HepG2 (cell line): Measurements from ENCODE around the gene POLR1G. TPM values are rescaled to one million over a fixed set of nuclear protein-coding genes. Genes with fewer than 3 reads are reported as not detected.

Experiments used
- BCL6 ChIP-seq: IDR thresholded peaks from 2 replicates; pipeline ENCODE4 v1.6.1; 2016; ENCODE audit warnings: missing genetic modification reagents, missing compliant biosample characterization
- GMEB1 ChIP-seq: sonication (generic); formaldehyde crosslinking; IDR thresholded peaks from 2 replicates; pipeline ENCODE4 v1.5.1; 2020; ENCODE audit warnings: missing genetic modification reagents, mild to moderate bottlenecking, borderline replicate concordance
- MTA1 ChIP-seq: sonication (generic); formaldehyde crosslinking; IDR thresholded peaks from 2 replicates; pipeline ENCODE4 v1.4.0; 2020; ENCODE audit warnings: missing genetic modification reagents, mild to moderate bottlenecking, borderline replicate concordance
- MXD4 ChIP-seq: IDR thresholded peaks from 2 replicates; pipeline ENCODE4 v1.6.1; 2016; ENCODE audit warnings: mild to moderate bottlenecking, missing biosample characterization, missing genetic modification reagents
- MYNN ChIP-seq: sonication (generic); formaldehyde crosslinking; IDR thresholded peaks from 2 replicates; pipeline ENCODE4 v1.4.0; 2020; ENCODE audit warnings: mild to moderate bottlenecking, low read depth, missing genetic modification reagents
- PAX8 ChIP-seq: sonication (generic); formaldehyde crosslinking; IDR thresholded peaks from 2 replicates; pipeline ENCODE4 v1.8.0; 2022; ENCODE audit warnings: mild to moderate bottlenecking, missing genetic modification reagents, borderline replicate concordance
- POLR2G ChIP-seq: fragments of 200-400 bp; formaldehyde crosslinking; IDR thresholded peaks from 2 replicates; pipeline ENCODE4 v1.6.1; 2018; ENCODE audit warnings: mild to moderate bottlenecking, low read depth, low read length, moderate library complexity
- PRDM10 ChIP-seq: sonication (generic); formaldehyde crosslinking; IDR thresholded peaks from 2 replicates; pipeline ENCODE4 v1.4.0; 2020; ENCODE audit warnings: low read depth, missing genetic modification reagents
- SALL1 ChIP-seq: sonication (generic); formaldehyde crosslinking; IDR thresholded peaks from 2 replicates; pipeline ENCODE4 v1.8.0; 2022; ENCODE audit warnings: mild to moderate bottlenecking, missing genetic modification reagents
- SNAPC5 ChIP-seq: sonication (generic); formaldehyde crosslinking; IDR thresholded peaks from 2 replicates; pipeline ENCODE4 v1.8.1; 2023; ENCODE audit warnings: mild to moderate bottlenecking, missing genetic modification reagents, borderline replicate concordance
- ZBTB4 ChIP-seq: sonication (generic); formaldehyde crosslinking; IDR thresholded peaks from 2 replicates; pipeline ENCODE4 v1.4.0; 2020; ENCODE audit warnings: missing genetic modification reagents, mild to moderate bottlenecking, borderline replicate concordance
- ZFP1 ChIP-seq: IDR thresholded peaks from 2 replicates; pipeline ENCODE4 v1.6.1; 2016
- ZNF274 ChIP-seq: sonication (generic); formaldehyde crosslinking; IDR thresholded peaks from 2 replicates; pipeline ENCODE4 v1.5.1; 2020; ENCODE audit warnings: mild to moderate bottlenecking, missing genetic modification reagents
- ZNF501 ChIP-seq: sonication (generic); formaldehyde crosslinking; IDR thresholded peaks from 2 replicates; pipeline ENCODE4 v1.5.1; 2020; ENCODE audit warnings: mild to moderate bottlenecking, moderate library complexity, missing genetic modification reagents
- ZNF597 ChIP-seq: sonication (generic); formaldehyde crosslinking; IDR thresholded peaks from 2 replicates; pipeline ENCODE4 v1.5.0; 2020; ENCODE audit warnings: missing genetic modification reagents
- ZNF639 ChIP-seq: conservative IDR thresholded peaks from 2 replicates; pipeline ENCODE4 v1.6.1; 2018; ENCODE audit warnings: missing genetic modification reagents
- polyA plus RNA-seq, 8 experiments: library from polyadenylated mRNA; depleted of rRNA in 3 of 8; stranded (reverse) in 7 of 8; unstranded in 1 of 8; fragments of >200 nt; fragmentation: Illumina TruSeq in 4 of 8; extraction: Trizol in 4 of 8; gene quantifications; 2 replicates each; pipeline versions ENCODE4 v1.2.1 to v1.2.3, GENCODE V29; 2011 to 2016; ENCODE audit warnings: low read depth in 4 of 8, missing spikeins in 1 of 8, mixed read lengths in 1 of 8; ENCODE audit not compliant: insufficient read depth in 1 of 8
- total RNA-seq, 5 experiments: library from RNA; depleted of rRNA; stranded (reverse); fragments of >200 nt; fragmentation: Illumina TruSeq; extraction: Trizol; gene quantifications; 2 replicates each; pipeline ENCODE4 v1.2.3, GENCODE V29; 2016; ENCODE audit warnings: low read depth in 1 of 5
- TF ChIP-seq, protein P1 (sequence below): sonication (generic); formaldehyde crosslinking; IDR thresholded peaks from 2 replicates; pipeline ENCODE4 v1.5.0; 2020; ENCODE audit warnings: mild to moderate bottlenecking, low read depth, missing genetic modification reagents, borderline replicate concordance

Gene POLR1G
- total and polyA plus RNA-seq, 2 of the 13 experiments (the other 11 are each of a cell fraction or from before 2014, with no cell fraction given): 3.5 to 20.8 TPM

DNA sequence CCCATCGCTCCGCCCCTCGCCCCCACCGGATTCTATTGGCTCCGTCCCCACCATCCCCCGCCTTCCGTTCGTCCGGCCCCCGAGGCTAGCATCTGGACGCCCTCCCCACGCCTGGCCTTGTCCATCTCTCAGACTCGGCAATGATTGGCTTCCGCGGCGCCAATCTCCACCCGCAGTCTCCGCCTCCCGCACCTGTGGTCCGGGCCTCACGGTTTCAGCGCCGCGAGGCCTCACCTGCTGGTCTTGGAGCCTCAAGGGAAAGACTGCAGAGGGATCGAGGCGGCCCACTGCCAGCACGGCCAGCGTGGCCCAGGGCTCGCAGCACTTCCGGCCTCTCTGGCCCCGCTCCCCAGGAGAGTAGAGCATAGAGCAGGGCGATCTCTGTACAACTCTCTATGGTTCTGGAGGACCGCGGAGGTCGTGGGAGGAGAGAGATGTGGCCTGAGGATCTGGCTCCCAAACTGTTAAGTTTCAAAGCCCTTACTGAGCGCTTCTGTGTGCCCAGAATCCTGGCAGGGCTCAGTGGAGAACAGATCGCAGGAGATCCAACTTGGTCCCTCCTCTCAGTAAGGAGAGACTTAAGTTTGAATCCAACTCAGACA, 17.2 kb downstream of the POLR1G start, which contains the start of gene ERCC1 (continued):
- TF ChIP-seq ZNF639 (peak; percentile 69), PRDM10 (CRISPR knock-in tag) (peak; percentile 74), SNAPC5 (CRISPR knock-in tag) (0 out of 2 replicates have a peak, but pooled peaks have one; percentile 54), SALL1 (CRISPR knock-in tag) (peak; percentile 82), ZNF597 (CRISPR knock-in tag) (no peak), POLR2G (peak; percentile 92), ZFP1 (CRISPR knock-in tag) (peak; percentile 81), MTA1 (peak; percentile 81; the same call in 1 of the 2 replicates), ZNF501 (CRISPR knock-in tag) (peak; percentile 91), BCL6 (peak; percentile 63), ZBTB4 (peak; percentile 79), ZNF274 (CRISPR knock-in tag) (peak; percentile 60; the same call in 1 of the 2 replicates), MYNN (CRISPR knock-in tag) (0 out of 2 replicates have a peak, but pooled peaks have one; percentile 58), MXD4 (CRISPR knock-in tag) (peak; percentile 85), PAX8 (CRISPR knock-in tag) (no peak), GMEB1 (CRISPR knock-in tag) (peak; percentile 87)
- TF ChIP-seq, protein P1, sequence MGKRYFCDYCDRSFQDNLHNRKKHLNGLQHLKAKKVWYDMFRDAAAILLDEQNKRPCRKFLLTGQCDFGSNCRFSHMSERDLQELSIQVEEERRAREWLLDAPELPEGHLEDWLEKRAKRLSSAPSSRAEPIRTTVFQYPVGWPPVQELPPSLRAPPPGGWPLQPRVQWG (CRISPR knock-in tag): no peak
